Activated T-cell treated with anti-CD3 and anti-CD28 coated beads, Interleukin-2, amount 50 U/mL, for 72 hours (primary cell): ENCODE measurements around the gene ZNF581. TPM values are rescaled to one million over a fixed set of nuclear protein-coding genes. Genes with fewer than 3 reads are reported as not detected.

Experiments used
- ATAC-seq, 2 donors: fragments of 150-1000 bp; cut with Tn5 transposase; replicated peaks in 1 of 2; 2 replicates each; pipeline ENCODE4 v1.10.0; 2021; ENCODE audit warnings: moderate library complexity in 2 of 2, mild to moderate bottlenecking in 1 of 2
- DNase-seq, 2 donors: peaks; one replicate each; pipeline ENCODE4 v3.0.0; 2021 to 2022; ENCODE audit warnings: mixed read lengths in 1 of 2
- H3K27ac Mint-ChIP-seq: one replicate; pipeline ENCODE4 v1.8.0; 2022; ENCODE audit warnings: mild to moderate bottlenecking, moderate library complexity, mixed read lengths
- H3K27me3 Mint-ChIP-seq: one replicate; pipeline ENCODE4 v1.8.0; 2022; ENCODE audit warnings: low read depth, mixed read lengths
- H3K36me3 Mint-ChIP-seq, 2 donors: one replicate each; pipeline ENCODE4 v1.8.0; 2022; ENCODE audit warnings: mixed read lengths in 2 of 2, mild to moderate bottlenecking in 1 of 2; ENCODE audit not compliant: insufficient read depth in 2 of 2
- H3K4me1 Mint-ChIP-seq: one replicate; pipeline ENCODE4 v1.8.0; 2022; ENCODE audit warnings: low read depth, mixed read lengths
- H3K4me3 Mint-ChIP-seq, 2 donors: one replicate each; pipeline ENCODE4 v1.8.0; 2022; ENCODE audit warnings: mild to moderate bottlenecking in 2 of 2, mixed read lengths in 2 of 2, moderate library complexity in 2 of 2
- H3K9me3 Mint-ChIP-seq, 2 donors: one replicate each; pipeline ENCODE4 v1.8.0; 2022; ENCODE audit warnings: mixed read lengths in 2 of 2
- total RNA-seq, 2 donors: library from RNA; stranded (reverse); gene quantifications; one replicate each; pipeline ENCODE4 v1.2.3, GENCODE V29; 2022

The ZNF581 gene
- total RNA-seq, 2 donors from 2014 or later, result 43.1 to 50.7 TPM

DNA sequence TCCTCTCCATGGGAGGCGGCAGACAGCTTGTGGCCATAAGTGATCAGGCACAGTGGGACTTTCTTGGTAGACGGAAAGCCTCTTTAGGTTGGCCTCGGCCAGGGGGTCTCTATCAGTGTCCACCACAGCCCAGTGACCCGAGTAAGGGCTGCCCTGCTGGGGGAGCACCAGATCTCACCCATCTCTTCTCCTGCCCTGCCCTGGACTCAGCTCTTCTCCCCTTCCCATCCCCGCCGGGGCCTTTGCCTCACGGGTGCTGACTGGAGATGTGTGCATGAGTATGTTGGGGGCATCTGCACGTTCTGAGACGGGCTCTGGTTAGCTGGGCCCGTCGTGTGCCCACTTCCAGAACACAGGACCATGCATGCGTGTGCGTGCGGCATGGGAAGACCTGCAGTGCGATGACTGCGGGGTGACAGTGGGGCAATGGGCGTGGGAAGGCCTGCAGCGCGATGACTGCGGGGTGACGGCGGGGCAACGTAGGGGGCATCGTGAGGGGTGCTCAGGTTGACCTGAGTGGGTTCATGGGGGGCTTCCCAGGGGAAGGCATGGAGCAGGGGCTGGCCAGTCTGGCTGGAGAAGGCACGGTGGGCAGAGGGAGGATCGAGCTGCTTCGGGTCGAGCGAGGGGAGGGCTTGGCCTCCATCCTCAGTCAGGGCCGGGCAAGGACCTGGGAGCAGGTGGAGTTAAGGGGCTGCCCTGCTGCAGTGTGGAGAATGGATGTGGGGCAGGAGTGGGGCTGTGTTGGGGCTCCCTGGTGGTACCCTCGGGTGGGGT is 47.5 kb downstream of the ZNF581 start:
- Mint-ChIP-seq H3K9me3 (no peaks in the 10 kb centered on the region), H3K27me3 (no peaks in the 10 kb centered on the region), H3K27ac (no peak overlapping the region), H3K4me3 (no peak overlapping the region), H3K36me3 (peaks cover 1 to 3% of the 10 kb centered on the region in 2 donors), H3K4me1 (peaks cover 4% of the 10 kb centered on the region)
- ATAC-seq (no peak), DNase-seq (no peak)

- no peaks in the 10 kb centered on the region for H3K27me3 Mint-ChIP-seq
- H3K36me3 Mint-ChIP-seq, result peaks cover 1 to 3% of the 10 kb centered on the region in 2 donors
- H3K27ac Mint-ChIP-seq, result no peak overlapping the region
- H3K4me3 Mint-ChIP-seq, result no peak overlapping the region
- no peaks in the 10 kb centered on the region for H3K4me1 Mint-ChIP-seq
- no peaks in the 10 kb centered on the region for H3K9me3 Mint-ChIP-seq
- no peak for ATAC-seq
- DNase-seq, result no peak
Measured at GRCh38 chr19:55691561-55692481, 48.4 kb downstream of the ZNF581 start.

- Mint-ChIP-seq H3K27me3 (no peaks in the 10 kb centered on the region), H3K4me1 (no peaks in the 10 kb centered on the region), H3K9me3 (no peaks in the 10 kb centered on the region), H3K27ac (no peak overlapping the region), H3K4me3 (no peak overlapping the region), H3K36me3 (peaks cover 1 to 3% of the 10 kb centered on the region in 2 donors)
- ATAC-seq (no peak), DNase-seq (no peak)
Measured at GRCh38 chr19:55692681-55693081, 49.2 kb downstream of the ZNF581 start.

DNA sequence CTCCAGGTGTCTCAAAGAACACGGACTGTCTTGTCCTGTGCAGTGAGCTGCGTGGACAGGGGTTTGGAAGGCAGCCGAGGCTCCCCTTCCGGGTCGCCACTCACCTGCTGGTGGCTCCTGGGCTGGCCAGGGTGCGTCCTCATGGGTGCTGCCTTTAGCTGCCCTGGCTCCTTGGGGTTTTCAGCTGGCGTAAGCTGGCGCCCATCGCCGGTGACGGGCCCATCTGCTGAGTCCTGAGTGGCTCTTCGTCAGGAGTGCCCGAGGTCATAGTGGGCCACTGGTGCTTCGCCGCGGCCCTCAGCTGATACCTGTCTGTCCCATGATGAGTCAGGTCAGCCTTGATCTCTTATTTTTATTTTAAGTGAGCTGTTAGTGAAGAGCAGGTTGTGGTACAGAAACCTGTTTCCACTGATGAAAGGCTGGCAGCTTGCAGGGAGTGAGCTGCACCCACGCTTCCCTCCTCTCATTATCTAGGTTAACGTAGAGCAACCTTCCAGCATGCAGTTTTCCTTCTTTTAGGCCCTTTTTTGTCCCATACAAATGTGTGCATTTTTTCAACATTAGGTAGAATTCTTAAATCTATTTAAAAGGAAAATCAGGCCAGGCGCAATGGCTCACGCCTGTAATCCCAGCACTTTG is 50.0 kb downstream of the ZNF581 start:
- Mint-ChIP-seq H3K4me1 (no peaks in the 10 kb centered on the region), H3K9me3 (no peaks in the 10 kb centered on the region), H3K4me3 (no peak overlapping the region), H3K27ac (no peak overlapping the region), H3K36me3 (peaks cover 1 to 3% of the 10 kb centered on the region in 2 donors), H3K27me3 (no peaks in the 10 kb centered on the region)
- ATAC-seq, result no peak
- no peak for DNase-seq

- H3K4me3 Mint-ChIP-seq, result no peak overlapping the region
- no peaks in the 10 kb centered on the region for H3K27me3 Mint-ChIP-seq
- H3K27ac Mint-ChIP-seq, result no peak overlapping the region
- ATAC-seq (no peak), DNase-seq (no peak)
- no peaks in the 10 kb centered on the region for H3K9me3 Mint-ChIP-seq
- no peaks in the 10 kb centered on the region for H3K4me1 Mint-ChIP-seq
- peaks cover 1 to 3% of the 10 kb centered on the region in 2 donors for H3K36me3 Mint-ChIP-seq
Measured at GRCh38 chr19:55694241-55694655, 50.8 kb downstream of the ZNF581 start.

GRCh38 chr19:55694656-55695491 is 51.4 kb downstream of the ZNF581 start:
- no peak for DNase-seq
- Mint-ChIP-seq H3K4me1 (no peaks in the 10 kb centered on the region), H3K27me3 (no peaks in the 10 kb centered on the region), H3K9me3 (no peaks in the 10 kb centered on the region), H3K36me3 (peaks cover 1 to 3% of the 10 kb centered on the region in 2 donors), H3K27ac (no peak overlapping the region), H3K4me3 (no peak overlapping the region)
- ATAC-seq, result no peak

Other genes starting within 250 kb of the ZNF581 start
- 100 to 1,000 TPM; 192 to 223 TPM for gene UBE2S, start 235.9 kb upstream of the ZNF581 start, total RNA-seq
- gene SHISA7, start 200.3 kb upstream of the ZNF581 start, total RNA-seq, result under 1 TPM in 1 of 2 donors, not detected in 1; 0.17 TPM
- 10 to 100 TPM; 19.5 to 20.3 TPM for gene ISOC2, start 182.0 kb upstream of the ZNF581 start, total RNA-seq
- gene C19orf85, start 178.9 kb upstream of the ZNF581 start, total RNA-seq, result not detected
- gene ZNF628, start 167.0 kb upstream of the ZNF581 start, total RNA-seq, result 1 to 10 TPM; 7.9 to 9.0 TPM
- 10 to 100 TPM; 19.2 to 20.5 TPM for gene NAT14, start 158.5 kb upstream of the ZNF581 start, total RNA-seq
- gene SSC5D, start 155.2 kb upstream of the ZNF581 start, total RNA-seq, result 1 to 10 TPM; 1.2 to 1.7 TPM
- not detected for gene SBK2, start 106.5 kb upstream of the ZNF581 start, total RNA-seq
- gene SBK3, start 98.1 kb upstream of the ZNF581 start, total RNA-seq, result not detected
- gene ZNF579, start 62.8 kb upstream of the ZNF581 start, total RNA-seq, result 1 to 10 TPM; 9.3 to 9.4 TPM
- 10 to 100 TPM; 16.2 to 17.3 TPM for gene FIZ1, start 44.1 kb upstream of the ZNF581 start, total RNA-seq
- 10 to 100 TPM; 26.2 to 32.3 TPM for gene ZNF524, start 43.4 kb upstream of the ZNF581 start, total RNA-seq
- 10 to 100 TPM; 12.9 to 13.2 TPM for gene ZNF865, start 38.0 kb upstream of the ZNF581 start, total RNA-seq
- gene ZNF784, start 19.1 kb upstream of the ZNF581 start, total RNA-seq, result 1 to 10 TPM; 4.3 to 6.9 TPM
- gene ZNF580, start 2.6 kb upstream of the ZNF581 start, total RNA-seq, result 10 to 100 TPM; 46.1 to 47.8 TPM
- gene CCDC106, start 4.6 kb downstream of the ZNF581 start, total RNA-seq, result 10 to 100 TPM; 13.8 to 21.7 TPM
- gene U2AF2, start 11.4 kb downstream of the ZNF581 start, total RNA-seq, result 100 to 1,000 TPM; 128 to 137 TPM
- gene EPN1, start 31.6 kb downstream of the ZNF581 start, total RNA-seq, result 10 to 100 TPM; 33.8 to 40.5 TPM
- not detected for gene NLRP9, start 94.8 kb downstream of the ZNF581 start, total RNA-seq
- not detected for gene RFPL4A, start 115.4 kb downstream of the ZNF581 start, total RNA-seq
- gene RFPL4AL1, start 125.5 kb downstream of the ZNF581 start, total RNA-seq, result not detected
- gene NLRP11, start 188.3 kb downstream of the ZNF581 start, total RNA-seq, result not detected
- gene NLRP4, start 192.9 kb downstream of the ZNF581 start, total RNA-seq, result not detected